Inferior parietal cortex (tissue), 1 donor: ENCODE data around the gene PAX6.

Experiments
- DNase-seq: peaks from one replicate; pipeline ENCODE4 v3.0.0-alpha.2; 2016; ENCODE audit errors: extremely low spot score

Gene PAX6

DNA sequence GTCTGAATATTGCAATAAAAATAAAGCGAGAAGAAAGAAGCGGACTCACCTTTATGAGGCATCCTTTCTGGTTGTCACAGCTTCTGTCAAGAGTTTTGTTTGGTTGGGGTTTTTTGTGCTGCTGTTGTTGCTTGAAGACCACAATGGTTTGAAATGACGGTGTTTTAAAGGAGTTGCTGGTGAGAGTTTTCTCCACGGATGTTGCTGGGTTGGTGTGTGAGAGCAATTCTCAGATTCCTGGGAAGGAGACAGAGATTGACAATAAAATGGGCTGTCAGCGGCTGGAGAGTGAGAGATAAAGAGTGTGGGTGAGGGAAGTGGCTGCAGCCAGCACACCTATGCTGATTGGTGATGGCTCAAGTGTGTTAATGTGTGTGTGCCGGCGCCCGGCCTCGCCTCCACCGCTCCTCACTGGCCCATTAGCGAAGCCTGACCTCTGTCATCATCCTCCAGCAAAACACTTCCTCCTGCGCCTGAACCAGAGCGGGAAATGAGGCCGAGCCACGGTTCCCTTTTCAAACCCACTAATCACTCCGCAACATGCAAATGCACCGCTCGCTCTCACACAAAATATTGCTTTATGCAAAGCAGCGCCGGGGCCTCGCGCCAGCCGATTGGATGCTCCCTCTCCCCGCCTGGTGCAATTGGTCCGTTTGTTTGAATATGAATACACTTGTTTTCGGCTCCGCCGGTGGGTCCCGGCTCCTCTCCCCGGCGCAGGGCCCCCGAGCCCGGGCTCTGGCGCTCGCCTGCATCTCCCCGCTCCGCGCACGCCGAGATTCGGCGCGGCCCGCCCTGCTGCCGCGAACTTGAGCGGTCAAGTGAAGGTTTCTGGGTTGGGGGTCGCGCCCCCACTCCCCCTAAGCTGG, at the start of gene PAX6:
PAX6 (minus strand) TSS at position 544 of the 869 bp plus-strand sequence. CDS start 4,911 bp downstream, outside the sequence.
- DNase-seq = peak; percentile 62

GRCh38 chr11:31860391-31860790, 49.3 kb upstream of the PAX6 start:
- no peak for DNase-seq

DNA sequence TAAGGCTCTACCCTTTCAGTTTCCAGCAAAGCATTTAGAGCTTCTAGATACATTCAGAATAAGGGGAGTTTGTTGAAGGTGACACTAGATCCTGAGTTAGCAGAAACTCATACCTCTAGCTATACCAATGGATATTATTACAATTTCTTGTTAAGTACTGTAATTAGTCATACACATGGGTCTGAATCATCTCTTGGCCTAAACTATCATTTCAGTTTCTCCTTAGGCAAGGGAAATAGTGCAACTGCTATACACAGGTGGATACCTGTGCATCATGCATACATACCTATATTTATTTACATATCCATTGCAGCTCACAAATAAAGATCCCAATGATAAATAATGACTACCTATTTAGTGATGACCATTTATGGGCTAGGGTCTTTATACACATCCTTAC, 45.1 kb upstream of the PAX6 start:
- DNase-seq = no peak

DNA sequence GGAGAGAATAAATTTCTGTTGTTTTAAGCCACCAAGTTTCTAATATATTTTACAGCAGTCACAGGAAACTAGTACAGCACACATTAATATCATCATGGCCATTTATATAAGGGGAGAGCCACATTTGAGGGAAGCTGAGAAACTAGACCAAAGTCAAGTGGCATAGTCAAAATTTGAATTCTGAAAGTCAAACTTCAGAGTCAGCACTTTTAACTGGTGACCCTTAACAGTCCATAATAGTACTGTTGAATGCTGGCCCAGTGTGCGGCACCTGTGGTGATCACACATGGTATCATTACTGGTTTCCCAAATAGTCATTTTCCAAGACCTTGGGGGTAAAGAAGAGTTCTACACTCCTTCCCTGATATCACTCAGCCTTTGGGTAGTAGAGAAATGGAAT, 44.3 kb upstream of the PAX6 start:
- DNase-seq = no peak

DNA sequence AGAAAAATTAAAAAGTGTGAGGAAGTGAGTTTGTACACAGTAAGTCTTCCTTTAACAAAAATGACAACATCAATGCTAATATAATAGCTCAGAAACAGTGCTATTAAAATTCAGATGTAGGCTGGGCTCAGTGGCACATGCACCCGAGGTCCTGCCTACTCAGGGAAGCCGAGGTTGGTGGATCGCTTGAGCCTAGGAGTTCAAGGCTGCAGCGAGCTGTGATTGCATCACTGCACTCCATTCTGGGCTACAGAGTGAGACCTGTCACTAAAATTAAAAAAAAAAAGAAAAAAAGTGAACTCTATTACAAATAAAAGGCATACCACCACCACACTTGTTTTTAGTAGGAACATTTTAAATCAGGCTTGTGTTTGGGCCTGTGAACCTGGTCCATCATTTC, 39.2 kb upstream of the PAX6 start:
- no peak for DNase-seq

- no peak for DNase-seq
Observed at GRCh38 chr11:31847761-31848160, 36.6 kb upstream of the PAX6 start.

- DNase-seq = no peak
Observed at GRCh38 chr11:31845331-31845730, 34.2 kb upstream of the PAX6 start.

- DNase-seq = no peak
Observed at GRCh38 chr11:31844351-31844750, 33.2 kb upstream of the PAX6 start.

DNA sequence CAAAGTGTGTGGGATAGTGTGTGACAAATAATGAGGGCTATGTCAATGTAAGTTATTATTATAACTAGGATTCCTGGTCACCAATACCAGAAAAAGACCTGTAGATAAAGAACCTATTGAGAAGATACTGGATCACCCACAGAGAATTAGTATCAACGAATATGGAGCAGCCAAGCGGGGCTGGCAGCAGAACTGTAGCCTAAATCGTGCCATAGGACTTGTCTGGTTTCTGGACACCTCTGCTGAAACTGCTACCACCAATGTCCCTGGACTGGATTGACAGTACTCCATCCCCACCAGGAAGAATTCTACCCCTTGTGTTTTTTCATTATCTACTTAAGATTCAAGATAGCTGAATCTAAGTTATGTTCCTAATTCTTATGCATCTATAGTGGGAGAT, 30.3 kb upstream of the PAX6 start:
- no peak for DNase-seq

- DNase-seq = no peak
Observed at GRCh38 chr11:31834237-31834636, 23.1 kb upstream of the PAX6 start.

GRCh38 chr11:31830406-31830805, 19.3 kb upstream of the PAX6 start:
- no peak for DNase-seq

- no peak for DNase-seq
Observed at GRCh38 chr11:31828217-31828616, 17.1 kb upstream of the PAX6 start.

GRCh38 chr11:31827455-31828206, 16.5 kb upstream of the PAX6 start:
- DNase-seq = no peak

DNA sequence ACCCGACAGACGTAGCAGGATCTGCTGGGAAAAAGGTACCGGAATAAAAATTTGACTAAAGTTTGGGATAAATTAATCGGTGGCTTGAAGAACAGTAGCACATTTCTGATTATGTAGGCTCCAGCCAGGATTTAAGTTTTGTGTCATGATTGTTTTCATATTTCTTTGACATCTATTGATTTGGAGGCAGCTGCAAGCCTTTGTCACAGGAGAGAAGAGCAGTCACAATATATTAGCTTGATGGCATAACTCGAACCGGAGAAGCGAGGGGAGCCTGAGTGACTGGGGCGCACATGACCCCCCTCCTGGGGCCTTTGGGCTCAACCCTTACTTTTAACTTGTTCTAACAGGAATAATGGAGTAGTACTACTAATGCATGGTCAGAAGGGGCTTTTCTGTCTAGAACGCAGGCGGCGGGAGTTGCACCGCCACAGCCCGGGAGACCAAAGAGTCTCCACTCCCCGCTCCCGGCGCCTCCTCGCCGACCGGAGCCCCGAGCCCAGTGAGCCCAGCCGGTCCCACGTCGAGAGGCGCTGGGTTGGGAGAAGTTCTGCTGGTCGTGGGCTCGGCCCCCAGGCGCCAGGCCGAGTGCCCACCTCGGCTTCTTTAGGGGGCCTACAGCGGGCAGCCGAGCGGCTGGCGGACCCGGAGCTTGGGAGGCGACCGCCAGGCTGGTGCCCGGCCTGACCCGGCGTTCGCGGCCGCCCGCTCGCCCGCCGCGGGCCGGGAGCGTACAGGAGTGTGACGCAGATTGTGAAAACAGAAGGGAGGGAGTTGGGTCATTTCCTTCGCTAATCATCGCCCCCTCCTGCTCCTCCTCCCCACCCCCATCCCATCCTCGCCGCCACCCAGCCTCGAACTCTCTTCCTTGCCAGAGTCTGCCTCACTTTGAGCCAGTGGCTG, 15.7 kb upstream of the PAX6 start:
- DNase-seq = no peak

DNA sequence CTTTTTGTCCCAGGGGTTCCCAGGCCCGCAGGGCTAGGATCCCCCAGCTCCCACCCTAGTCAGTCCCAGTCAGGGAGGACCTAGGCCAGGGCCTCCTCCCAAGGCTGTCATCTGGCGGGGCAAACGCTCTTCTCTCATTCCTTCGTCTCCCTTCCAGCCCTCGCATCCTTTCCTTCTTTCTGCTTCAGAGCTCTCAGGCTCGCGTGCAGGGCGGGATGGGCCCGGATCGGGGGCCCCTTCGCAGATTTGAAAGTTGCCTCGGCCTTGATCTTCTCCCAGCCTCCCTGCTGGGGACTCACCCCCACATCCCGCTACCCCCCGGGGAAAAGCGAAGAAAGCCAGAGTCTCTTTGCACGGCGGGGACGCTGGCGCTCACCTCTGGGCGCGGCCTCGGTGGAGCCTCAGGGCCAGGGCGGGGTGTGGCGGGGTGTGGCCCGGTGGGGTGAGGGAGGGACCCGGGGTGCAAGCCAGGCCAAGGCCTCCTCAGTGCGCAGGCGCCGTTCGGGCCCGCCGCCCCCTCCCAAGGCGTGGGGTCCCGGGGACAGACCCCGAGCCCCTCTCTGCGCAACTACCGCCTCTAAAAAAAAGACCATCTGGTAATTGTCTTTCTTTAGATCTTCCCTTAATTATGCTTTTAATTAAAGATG, 14.8 kb upstream of the PAX6 start:
- DNase-seq = no peak

DNA sequence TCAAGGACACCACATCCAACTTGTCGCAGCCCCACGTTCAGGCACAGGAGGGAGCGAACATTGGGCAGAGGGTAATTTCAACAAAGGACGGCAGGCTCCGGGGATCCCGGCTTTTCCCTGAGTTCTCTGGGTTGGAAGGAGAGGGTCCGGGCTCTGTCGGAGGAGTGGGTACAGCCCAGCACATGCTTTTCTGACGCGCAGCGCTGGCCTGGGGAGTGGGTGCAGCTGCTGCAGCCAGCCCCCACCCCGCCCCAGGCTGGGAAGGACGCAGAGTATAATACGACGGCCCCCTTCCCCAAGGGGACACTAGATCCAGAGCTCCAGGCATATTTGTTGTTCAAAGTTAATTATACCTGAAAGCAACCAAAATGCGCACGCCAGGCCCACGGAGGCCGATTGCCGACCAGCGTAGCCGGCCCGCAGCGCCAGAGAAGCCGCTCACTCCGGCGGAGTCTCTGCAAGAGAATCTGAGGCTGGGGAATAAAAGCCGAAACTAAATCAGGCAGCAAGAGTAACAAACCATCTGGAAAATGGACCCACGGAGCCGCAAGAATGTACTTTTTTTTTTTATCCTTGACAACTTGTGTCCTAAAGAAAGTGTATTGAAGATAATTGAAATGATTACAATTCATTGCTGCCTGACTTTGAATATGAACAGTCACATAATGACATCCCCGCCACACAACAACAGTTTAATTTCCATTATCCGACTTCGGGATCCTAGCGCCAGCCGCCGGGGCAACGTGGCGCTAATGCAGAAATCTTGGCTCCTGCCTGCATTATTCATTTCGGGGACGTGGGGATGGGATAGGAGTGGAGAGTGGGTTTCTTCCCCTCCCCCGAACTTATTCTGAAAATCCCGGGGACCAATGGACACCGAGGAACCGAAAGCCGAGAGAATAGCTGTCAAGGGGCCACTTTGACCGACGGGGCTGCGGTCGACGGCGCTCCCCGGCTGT, 14.0 kb upstream of the PAX6 start:
- no peak for DNase-seq

GRCh38 chr11:31824332-31824878, 13.3 kb upstream of the PAX6 start:
- no peak for DNase-seq

- no peak for DNase-seq
Observed at GRCh38 chr11:31823644-31824331, 12.7 kb upstream of the PAX6 start.

DNA sequence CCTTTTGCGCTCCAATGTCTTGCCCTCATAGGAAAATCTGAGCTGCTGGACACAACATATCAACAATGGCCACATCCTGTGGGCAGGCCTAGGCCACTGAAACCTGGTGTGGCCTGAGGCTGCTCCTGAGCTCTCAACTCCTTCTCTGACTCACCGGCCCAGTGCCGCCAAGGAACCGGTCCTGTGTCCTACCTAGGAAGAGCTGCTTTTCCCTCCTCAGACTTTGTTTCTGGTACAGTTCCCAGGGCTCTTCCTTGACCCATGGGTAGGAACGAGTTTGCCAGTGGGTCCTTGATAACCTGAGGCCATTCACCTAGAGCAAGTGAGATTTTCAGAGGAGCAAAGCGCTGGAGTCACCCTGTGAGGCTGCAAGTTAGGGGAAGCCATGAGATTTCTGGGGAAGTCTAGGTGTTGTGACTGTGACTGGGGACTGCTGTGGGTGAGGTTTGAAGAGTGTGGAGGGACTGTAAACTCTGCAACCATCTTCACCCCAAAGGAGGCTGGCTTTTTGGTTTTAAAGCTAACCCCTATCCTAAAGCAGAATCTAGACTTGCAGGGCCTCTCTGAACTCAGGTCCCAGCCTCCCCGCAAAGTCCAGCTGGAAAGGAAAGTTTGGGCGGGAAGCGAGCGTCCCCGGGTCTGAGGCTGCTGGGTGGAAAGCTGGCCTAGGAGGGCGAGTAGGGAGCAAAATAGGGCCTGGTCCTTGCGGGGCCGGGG, 12.0 kb upstream of the PAX6 start:
- no peak for DNase-seq
